HCT116 (cell line): ENCODE measurements around the gene DOCK10. TPM values are rescaled to one million over a fixed set of nuclear protein-coding genes. Genes with fewer than 3 reads are reported as not detected.

Source experiments
- ATAC-seq: fragments of 200-7000 bp; cut with Tn5 transposase; 2 replicates; pipeline ENCODE4 v1.9.1; 2020; ENCODE audit warnings: mild to moderate bottlenecking, moderate library complexity
- BruUV-seq: library from RNA; stranded (reverse); fragments of 400-500 nt; replicated peaks from 2 replicates; lab custom pipeline; 2021; lab: Mats Ljungman, UMichigan
- CTCF ChIA-PET: fragments of 300-600 bp; sonication (Branson Sonifier 250); formaldehyde crosslinking; loops from one replicate; lab custom pipeline; 2021; ENCODE audit warnings: antibody characterized with exemption; lab: Charles Lee
- POLR2A ChIA-PET: fragments of 300-600, 350-600 bp; sonication (Branson Sonifier 250); formaldehyde crosslinking; loops from one replicate; lab custom pipeline; 2021; ENCODE audit warnings: antibody characterized with exemption; lab: Charles Lee
- RAD21 ChIA-PET, 2 experiments: fragments of 300-600 bp; sonication (Branson Sonifier 250); formaldehyde crosslinking; loops; one replicate each; lab custom pipeline; 2023; ENCODE audit warnings: low total read pairs in 2 of 2; ENCODE audit not compliant: uncharacterized antibody in 2 of 2, unreplicated experiment in 2 of 2, low non-redundant PET in 1 of 2; lab: Charles Lee
- DNase-seq: peaks from one replicate; pipeline ENCODE4 v3.0.0-alpha.2; 2010; ENCODE audit warnings: low read depth, low spot score
- H2AFZ ChIP-seq: fragments of 200-600 bp; shearing (Covaris generic), sonication (generic); 2 replicates; pipeline ENCODE4 v1.6.1; 2017; ENCODE audit warnings: low read depth, mixed run types, mixed read lengths, antibody characterized with exemption, low read length; ENCODE audit not compliant: poor library complexity, severe bottlenecking
- H3K27ac ChIP-seq: 2 replicates; pipeline ENCODE4 v1.5.1; 2012; ENCODE audit warnings: low read depth, low read length
- H3K27me3 ChIP-seq: fragments of 200-600 bp; sonication (generic); 2 replicates; pipeline ENCODE4 v1.6.1; 2016; ENCODE audit warnings: mixed run types, low read length, mixed read lengths; ENCODE audit not compliant: insufficient read depth
- H3K36me3 ChIP-seq, 2 experiments: fragments of 200-500 bp in 1 of 2; fragments of 200-600 bp in 1 of 2; sonication (Bioruptor generic) in 1 of 2; sonication (generic) in 1 of 2; 2 replicates each; pipeline versions ENCODE4 v1.5.1 to v1.6.1; 2014 to 2016; ENCODE audit warnings: low read length in 2 of 2, inconsistent platforms in 1 of 2, mixed read lengths in 1 of 2, mixed run types in 1 of 2; ENCODE audit not compliant: insufficient read depth in 2 of 2, control insufficient read depth in 1 of 2
- H3K4me1 ChIP-seq, 2 experiments: fragments of 200-600 bp in 1 of 2; sonication (generic) in 1 of 2; 2 replicates each; pipeline versions ENCODE4 v1.5.1 to v1.6.1; 2012 to 2017; ENCODE audit warnings: low read length in 2 of 2, inconsistent platforms in 1 of 2, mild to moderate bottlenecking in 1 of 2, mixed read lengths in 1 of 2, mixed run types in 1 of 2, moderate library complexity in 1 of 2; ENCODE audit not compliant: insufficient read depth in 2 of 2, control insufficient read depth in 1 of 2
- H3K4me2 ChIP-seq: fragments of 200-600 bp; sonication (generic); 2 replicates; pipeline ENCODE4 v1.6.1; 2017; ENCODE audit warnings: mixed run types, low read length, mixed read lengths
- H3K4me3 ChIP-seq, 2 experiments: fragments of 200-600 bp in 1 of 2; sonication (generic) in 1 of 2; replicated peaks in 1 of 2; 2 replicates each; pipeline ENCODE4 v1.5.1; 2011 to 2016; ENCODE audit warnings: low read length in 2 of 2, control low read depth in 1 of 2, low read depth in 1 of 2, mild to moderate bottlenecking in 1 of 2, mixed read lengths in 1 of 2, mixed run types in 1 of 2
- H3K79me2 ChIP-seq: fragments of 200-600 bp; sonication (generic); 2 replicates; pipeline ENCODE4 v1.6.1; 2017; ENCODE audit warnings: mild to moderate bottlenecking, mixed run types, low read length, moderate library complexity, mixed read lengths; ENCODE audit not compliant: insufficient read depth
- H3K9ac ChIP-seq: fragments of 200-600 bp; sonication (generic); 2 replicates; pipeline ENCODE4 v1.6.1; 2016; ENCODE audit warnings: low read length, mixed read lengths
- H3K9me2 ChIP-seq: fragments of 200-600 bp; sonication (generic), shearing (Covaris generic); 2 replicates; pipeline ENCODE4 v1.6.1; 2017; ENCODE audit warnings: mixed run types, mild to moderate bottlenecking, moderate library complexity; ENCODE audit not compliant: insufficient read depth
- H3K9me3 ChIP-seq, 2 experiments: fragments of 200-500 bp in 1 of 2; fragments of 200-600 bp in 1 of 2; sonication (Bioruptor generic) in 1 of 2; sonication (generic) in 1 of 2; 2 replicates each; pipeline ENCODE4 v1.6.1; 2014 to 2017; ENCODE audit warnings: low read length in 2 of 2, mixed read lengths in 2 of 2, inconsistent platforms in 1 of 2, low read depth in 1 of 2, mild to moderate bottlenecking in 1 of 2, mixed run types in 1 of 2, moderate library complexity in 1 of 2; ENCODE audit not compliant: control insufficient read depth in 1 of 2, insufficient read depth in 1 of 2
- H4K20me1 ChIP-seq: fragments of 200-600 bp; sonication (generic), shearing (Covaris generic); 2 replicates; pipeline ENCODE4 v1.6.1; 2017; ENCODE audit warnings: mixed run types, mild to moderate bottlenecking, moderate library complexity; ENCODE audit not compliant: insufficient read depth
- CBX3 ChIP-seq: IDR thresholded peaks from 2 replicates; pipeline ENCODE4 v1.6.1; 2012; ENCODE audit warnings: low read depth
- CTCF ChIP-seq, 3 experiments: fragments of 200-600 bp in 1 of 3; sonication (generic) in 1 of 3; IDR thresholded peaks in 2 of 3; conservative IDR thresholded peaks in 1 of 3; 2 replicates each; pipeline ENCODE4 v1.5.1; 2012 to 2017; ENCODE audit warnings: low read depth in 2 of 3, low read length in 2 of 3, antibody characterized with exemption in 1 of 3, borderline replicate concordance in 1 of 3, control low read depth in 1 of 3, mild to moderate bottlenecking in 1 of 3, mixed read lengths in 1 of 3, mixed run types in 1 of 3, moderate library complexity in 1 of 3; ENCODE audit not compliant: insufficient read depth in 1 of 3
- ELF1 ChIP-seq: IDR thresholded peaks from 2 replicates; pipeline ENCODE4 v1.6.1; 2012; ENCODE audit warnings: low read depth, borderline replicate concordance
- EZH2 ChIP-seq: fragments of 200-600 bp; sonication (generic); IDR thresholded peaks from 2 replicates; pipeline ENCODE4 v1.6.1; 2017; ENCODE audit warnings: antibody characterized with exemption, mixed run types
- EZH2phosphoT487 ChIP-seq: fragments of 200-600 bp; IDR thresholded peaks from 2 replicates; pipeline ENCODE4 v1.6.1; 2018; ENCODE audit warnings: antibody characterized with exemption, borderline replicate concordance
- FOSL1 ChIP-seq: IDR thresholded peaks from 2 replicates; pipeline ENCODE4 v1.6.1; 2012; ENCODE audit warnings: low read depth
- JUND ChIP-seq: IDR thresholded peaks from 2 replicates; pipeline ENCODE4 v1.6.1; 2012
- RAD21 ChIP-seq: IDR thresholded peaks from 2 replicates; pipeline ENCODE4 v1.6.1; 2012; ENCODE audit warnings: low read depth, mild to moderate bottlenecking
- REST ChIP-seq: IDR thresholded peaks from 2 replicates; pipeline ENCODE4 v1.6.1; 2012; ENCODE audit warnings: low read depth
- SP1 ChIP-seq: IDR thresholded peaks from 2 replicates; pipeline ENCODE4 v1.6.1; 2012; ENCODE audit warnings: low read depth
- SRF ChIP-seq: IDR thresholded peaks from 2 replicates; pipeline ENCODE4 v1.6.1; 2012; ENCODE audit warnings: low read depth
- YY1 ChIP-seq: IDR thresholded peaks from 2 replicates; pipeline ENCODE4 v1.6.1; 2011; ENCODE audit warnings: low read length, low read depth, moderate library complexity, mild to moderate bottlenecking; ENCODE audit not compliant: insufficient replicate concordance; ENCODE audit errors: extremely low read depth
- ZFX ChIP-seq: fragments of 450-650 bp; IDR thresholded peaks from 2 replicates; pipeline ENCODE4 v1.6.1; 2017
- ZNF274 ChIP-seq: fragments of 200-500 bp; sonication (Bioruptor generic); IDR thresholded peaks from 2 replicates; pipeline ENCODE4 v1.6.1; 2014; ENCODE audit warnings: mild to moderate bottlenecking, low read depth, low read length, inconsistent platforms
- intact Hi-C: fragments of 100-400 bp; cut with micrococcal nuclease; formaldehyde crosslinking; loops from 2 replicates; pipeline ENCODE4 v1.10.0; 2022
- total RNA-seq: library from RNA; stranded (reverse); gene quantifications from one replicate; pipeline ENCODE4 v1.2.1, GENCODE V29; 2021; ENCODE audit not compliant: unreplicated experiment
- TF ChIP-seq, protein P1 (sequence below): IDR thresholded peaks from 2 replicates; pipeline ENCODE4 v1.6.1; 2012
- TF ChIP-seq, protein P2 (sequence below): IDR thresholded peaks from 2 replicates; pipeline ENCODE4 v1.6.1; 2011; ENCODE audit warnings: mild to moderate bottlenecking, low read length, moderate library complexity; ENCODE audit not compliant: insufficient replicate concordance; ENCODE audit errors: extremely low read depth

Gene DOCK10
- total RNA-seq, 1 experiment from 2014 or later = 0.54 TPM

DNA sequence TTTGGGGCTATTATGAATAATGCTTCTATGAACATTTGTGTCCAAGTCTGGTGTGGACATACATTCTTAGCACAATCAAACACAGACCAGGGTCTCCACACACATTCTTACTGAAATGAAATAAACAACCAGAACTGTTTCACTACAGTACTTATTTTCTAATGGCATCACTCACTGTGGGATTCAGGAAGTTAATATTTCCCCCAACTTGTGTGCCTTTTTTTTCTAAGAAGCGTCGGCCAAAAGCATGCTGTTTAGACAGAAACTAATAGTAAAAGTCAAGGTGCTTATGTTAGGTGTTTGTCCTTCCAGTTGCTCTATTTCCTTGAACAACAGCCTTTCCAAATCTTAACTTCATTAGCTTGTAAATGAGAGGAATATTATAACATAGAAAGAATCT lies 117.6 kb downstream of the DOCK10 start:
- H3K9me2 ChIP-seq = no peaks in the 10 kb centered on the region
- ChIA-PET RAD21 (no interaction called here), POLR2A (no interaction called here), CTCF (no interaction called here)
- no peaks in the 10 kb centered on the region for H3K4me1 ChIP-seq
- H3K27ac ChIP-seq = no peak overlapping the region
- H3K4me3 ChIP-seq = no peak overlapping the region
- no peaks in the 10 kb centered on the region for H3K36me3 ChIP-seq
- H3K27me3 ChIP-seq = no peaks in the 10 kb centered on the region
- ATAC-seq (no peak), DNase-seq (no peak)
- H3K9me3 ChIP-seq = no peaks in the 10 kb centered on the region
- TF ChIP-seq CTCF (IDR thresholded peaks at IDR 0.05 in 2 of 3, conservative IDR thresholded peaks at IDR 0.05 in 1 of 3; ENCODE audit: borderline replicate concordance in 1 of 3, insufficient read depth in 1 of 3, low read depth in 2 of 3, low read length in 2 of 3) = no peak
- TF ChIP-seq, protein P1, sequence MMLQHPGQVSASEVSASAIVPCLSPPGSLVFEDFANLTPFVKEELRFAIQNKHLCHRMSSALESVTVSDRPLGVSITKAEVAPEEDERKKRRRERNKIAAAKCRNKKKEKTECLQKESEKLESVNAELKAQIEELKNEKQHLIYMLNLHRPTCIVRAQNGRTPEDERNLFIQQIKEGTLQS = no peak
- no peak for TF ChIP-seq YY1
- no peak for TF ChIP-seq EZH2phosphoT487
- no peak for TF ChIP-seq REST
- no peak for TF ChIP-seq CBX3
- no peak for TF ChIP-seq SRF
- no peak for TF ChIP-seq ELF1
- no peak for TF ChIP-seq ZFX
- TF ChIP-seq SP1 = no peak
- TF ChIP-seq RAD21 = no peak
- TF ChIP-seq FOSL1 = no peak
- TF ChIP-seq, protein P2, sequence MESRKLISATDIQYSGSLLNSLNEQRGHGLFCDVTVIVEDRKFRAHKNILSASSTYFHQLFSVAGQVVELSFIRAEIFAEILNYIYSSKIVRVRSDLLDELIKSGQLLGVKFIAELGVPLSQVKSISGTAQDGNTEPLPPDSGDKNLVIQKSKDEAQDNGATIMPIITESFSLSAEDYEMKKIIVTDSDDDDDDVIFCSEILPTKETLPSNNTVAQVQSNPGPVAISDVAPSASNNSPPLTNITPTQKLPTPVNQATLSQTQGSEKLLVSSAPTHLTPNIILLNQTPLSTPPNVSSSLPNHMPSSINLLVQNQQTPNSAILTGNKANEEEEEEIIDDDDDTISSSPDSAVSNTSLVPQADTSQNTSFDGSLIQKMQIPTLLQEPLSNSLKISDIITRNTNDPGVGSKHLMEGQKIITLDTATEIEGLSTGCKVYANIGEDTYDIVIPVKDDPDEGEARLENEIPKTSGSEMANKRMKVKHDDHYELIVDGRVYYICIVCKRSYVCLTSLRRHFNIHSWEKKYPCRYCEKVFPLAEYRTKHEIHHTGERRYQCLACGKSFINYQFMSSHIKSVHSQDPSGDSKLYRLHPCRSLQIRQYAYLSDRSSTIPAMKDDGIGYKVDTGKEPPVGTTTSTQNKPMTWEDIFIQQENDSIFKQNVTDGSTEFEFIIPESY = no peak
- TF ChIP-seq EZH2 = no peak
- no peak for TF ChIP-seq JUND
- TF ChIP-seq ZNF274 = no peak
- no peak overlapping the region for H3K4me2 ChIP-seq
- intact Hi-C loops = no loop called here
- BruUV-seq = no TSS peak
- no peak overlapping the region for H2AFZ ChIP-seq
- H3K9ac ChIP-seq = no peak overlapping the region
- H3K79me2 ChIP-seq = no peaks in the 10 kb centered on the region
- no peaks in the 10 kb centered on the region for H4K20me1 ChIP-seq
